Epithelial cell of esophagus (primary cell): ENCODE measurements around the gene MRGPRX2.

Source experiments
- DNase-seq: peaks from one replicate; pipeline ENCODE4 v3.0.0; 2010; ENCODE audit warnings: low read depth
- H3K4me3 ChIP-seq: 2 replicates; pipeline ENCODE4 v1.5.1; 2011; ENCODE audit warnings: mild to moderate bottlenecking, low read length, control low read depth
- CTCF ChIP-seq: IDR thresholded peaks from 2 replicates; pipeline ENCODE4 v1.5.1; 2011; ENCODE audit warnings: low read depth, mild to moderate bottlenecking, low read length, control low read depth, inconsistent platforms; ENCODE audit not compliant: insufficient read depth; ENCODE audit errors: missing control alignments

MRGPRX2 gene

GRCh38 chr11:19060629-19061028 lies at the start of gene MRGPRX2:
TSS of gene MRGPRX2 (minus strand) at chr11:19060717. CDS start at chr11:19056402, 4,315 bp downstream.
- TF ChIP-seq CTCF = no peak
- no peak for DNase-seq

GRCh38 chr11:19110295-19110694 lies 49.8 kb upstream of the MRGPRX2 start:
- peak; percentile 35 for TF ChIP-seq CTCF
- DNase-seq = no peak
- H3K4me3 ChIP-seq = no peak overlapping the region

More at GRCh38 chr11:19060629-19061028, at the start of gene MRGPRX2:
- H3K4me3 ChIP-seq = no peak within 1 kb of the TSS

- H3K4me3 ChIP-seq = no peak overlapping the region
- DNase-seq = no peak
- TF ChIP-seq CTCF = no peak
These were observed 46.6 kb upstream of the MRGPRX2 start for GRCh38 chr11:19107125-19107524.

- DNase-seq = no peak
- no peak overlapping the region for H3K4me3 ChIP-seq
- no peak for TF ChIP-seq CTCF
These were observed 44.5 kb upstream of the MRGPRX2 start for GRCh38 chr11:19105011-19105410.

GRCh38 chr11:19102521-19102900 lies 42.0 kb upstream of the MRGPRX2 start:
- no peak for TF ChIP-seq CTCF
- no peak for DNase-seq
- no peak overlapping the region for H3K4me3 ChIP-seq

GRCh38 chr11:19101796-19102520 lies 41.4 kb upstream of the MRGPRX2 start:
- no peak for TF ChIP-seq CTCF
- peak; percentile 89 for DNase-seq
- no peak overlapping the region for H3K4me3 ChIP-seq

GRCh38 chr11:19100885-19101284 lies 40.4 kb upstream of the MRGPRX2 start:
- H3K4me3 ChIP-seq = no peak overlapping the region
- DNase-seq = no peak
- no peak for TF ChIP-seq CTCF
